ENCODE data around the gene GNPNAT1.

DNA sequence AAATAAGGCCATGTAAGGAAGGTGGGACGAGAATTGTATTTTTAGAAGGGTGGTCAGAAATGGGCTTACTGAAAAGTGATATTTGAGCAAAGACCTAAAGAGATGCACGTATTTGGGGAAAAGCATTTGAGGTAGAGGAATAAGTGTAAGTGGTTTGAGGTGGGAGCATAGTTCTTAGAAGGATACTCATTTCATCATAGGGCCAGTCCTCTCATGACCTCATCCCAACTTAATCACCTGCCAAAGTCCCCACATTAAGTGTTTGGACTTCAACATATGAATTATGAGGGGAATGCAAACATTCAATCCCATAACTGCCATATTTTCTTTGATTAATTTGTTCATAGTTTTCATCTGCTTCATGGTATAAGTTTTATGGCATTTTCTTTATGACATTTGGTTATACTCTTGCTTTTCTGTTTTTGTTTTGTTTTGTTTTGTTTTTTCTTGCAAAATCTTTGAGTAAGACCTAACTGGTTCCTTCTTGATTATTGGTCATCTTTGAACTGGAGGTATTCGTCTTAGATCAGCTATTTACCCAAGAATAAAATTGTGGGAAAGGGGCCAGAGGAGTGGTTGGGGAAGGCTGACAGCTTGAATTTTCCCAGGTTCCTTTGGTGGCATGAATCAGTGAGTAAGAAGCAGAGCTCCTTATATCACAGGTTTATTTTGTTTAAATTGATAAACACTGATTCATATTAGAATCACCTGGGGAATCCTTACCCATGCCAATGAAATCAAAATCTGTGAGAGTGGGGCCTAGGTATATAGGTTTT is 24.2 kb downstream of the GNPNAT1 start:
- TF ChIP-seq POLR2AphosphoS5 (IDR thresholded peaks at IDR 0.05; ENCODE audit: low read depth) (no peak), EZH2 (IDR thresholded peaks at IDR 0.05; ENCODE audit: low read depth, unreplicated experiment) (no peak), EZH2phosphoT487 (IDR thresholded peaks at IDR 0.05; ENCODE audit: unreplicated experiment) (no peak), ZNF331 (CRISPR knock-in tag; IDR thresholded peaks at IDR 0.05; ENCODE audit: low read depth) (no peak), JUNB (IDR thresholded peaks at IDR 0.05; ENCODE audit: unreplicated experiment) (no peak), CREB1 (CRISPR knock-in tag; IDR thresholded peaks at IDR 0.05; ENCODE audit: low read depth) (no peak), STAT1 (IDR thresholded peaks at IDR 0.05; ENCODE audit: unreplicated experiment) (no peak)
- TF ChIP-seq, protein P1, sequence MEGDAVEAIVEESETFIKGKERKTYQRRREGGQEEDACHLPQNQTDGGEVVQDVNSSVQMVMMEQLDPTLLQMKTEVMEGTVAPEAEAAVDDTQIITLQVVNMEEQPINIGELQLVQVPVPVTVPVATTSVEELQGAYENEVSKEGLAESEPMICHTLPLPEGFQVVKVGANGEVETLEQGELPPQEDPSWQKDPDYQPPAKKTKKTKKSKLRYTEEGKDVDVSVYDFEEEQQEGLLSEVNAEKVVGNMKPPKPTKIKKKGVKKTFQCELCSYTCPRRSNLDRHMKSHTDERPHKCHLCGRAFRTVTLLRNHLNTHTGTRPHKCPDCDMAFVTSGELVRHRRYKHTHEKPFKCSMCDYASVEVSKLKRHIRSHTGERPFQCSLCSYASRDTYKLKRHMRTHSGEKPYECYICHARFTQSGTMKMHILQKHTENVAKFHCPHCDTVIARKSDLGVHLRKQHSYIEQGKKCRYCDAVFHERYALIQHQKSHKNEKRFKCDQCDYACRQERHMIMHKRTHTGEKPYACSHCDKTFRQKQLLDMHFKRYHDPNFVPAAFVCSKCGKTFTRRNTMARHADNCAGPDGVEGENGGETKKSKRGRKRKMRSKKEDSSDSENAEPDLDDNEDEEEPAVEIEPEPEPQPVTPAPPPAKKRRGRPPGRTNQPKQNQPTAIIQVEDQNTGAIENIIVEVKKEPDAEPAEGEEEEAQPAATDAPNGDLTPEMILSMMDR (conservative IDR thresholded peaks at IDR 0.05; ENCODE audit: low read depth in 2 of 2): no peak
- TF ChIP-seq, protein P2, sequence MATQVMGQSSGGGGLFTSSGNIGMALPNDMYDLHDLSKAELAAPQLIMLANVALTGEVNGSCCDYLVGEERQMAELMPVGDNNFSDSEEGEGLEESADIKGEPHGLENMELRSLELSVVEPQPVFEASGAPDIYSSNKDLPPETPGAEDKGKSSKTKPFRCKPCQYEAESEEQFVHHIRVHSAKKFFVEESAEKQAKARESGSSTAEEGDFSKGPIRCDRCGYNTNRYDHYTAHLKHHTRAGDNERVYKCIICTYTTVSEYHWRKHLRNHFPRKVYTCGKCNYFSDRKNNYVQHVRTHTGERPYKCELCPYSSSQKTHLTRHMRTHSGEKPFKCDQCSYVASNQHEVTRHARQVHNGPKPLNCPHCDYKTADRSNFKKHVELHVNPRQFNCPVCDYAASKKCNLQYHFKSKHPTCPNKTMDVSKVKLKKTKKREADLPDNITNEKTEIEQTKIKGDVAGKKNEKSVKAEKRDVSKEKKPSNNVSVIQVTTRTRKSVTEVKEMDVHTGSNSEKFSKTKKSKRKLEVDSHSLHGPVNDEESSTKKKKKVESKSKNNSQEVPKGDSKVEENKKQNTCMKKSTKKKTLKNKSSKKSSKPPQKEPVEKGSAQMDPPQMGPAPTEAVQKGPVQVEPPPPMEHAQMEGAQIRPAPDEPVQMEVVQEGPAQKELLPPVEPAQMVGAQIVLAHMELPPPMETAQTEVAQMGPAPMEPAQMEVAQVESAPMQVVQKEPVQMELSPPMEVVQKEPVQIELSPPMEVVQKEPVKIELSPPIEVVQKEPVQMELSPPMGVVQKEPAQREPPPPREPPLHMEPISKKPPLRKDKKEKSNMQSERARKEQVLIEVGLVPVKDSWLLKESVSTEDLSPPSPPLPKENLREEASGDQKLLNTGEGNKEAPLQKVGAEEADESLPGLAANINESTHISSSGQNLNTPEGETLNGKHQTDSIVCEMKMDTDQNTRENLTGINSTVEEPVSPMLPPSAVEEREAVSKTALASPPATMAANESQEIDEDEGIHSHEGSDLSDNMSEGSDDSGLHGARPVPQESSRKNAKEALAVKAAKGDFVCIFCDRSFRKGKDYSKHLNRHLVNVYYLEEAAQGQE (IDR thresholded peaks at IDR 0.05; ENCODE audit: unreplicated experiment): no peak
